Activated B cell treated with CpG ODN at 0.5 μM for 24 hours (primary cell): ENCODE results near the gene DAPK2. TPM values are rescaled to one million over a fixed set of nuclear protein-coding genes. Genes with fewer than 3 reads are reported as not detected.

ENCODE experiments used
- ATAC-seq: fragments of 200-7000 bp; cut with Tn5 transposase; one replicate; pipeline ENCODE4 v1.10.0; 2021; ENCODE audit warnings: low read depth, mild to moderate bottlenecking, moderate library complexity
- CTCF ChIA-PET: fragments of 350-600 bp; sonication (Branson Sonifier 250); formaldehyde crosslinking; loops from one replicate; lab custom pipeline; 2021; ENCODE audit warnings: antibody characterized with exemption; lab: Charles Lee
- POLR2A ChIA-PET: fragments of 350-600 bp; sonication (Branson Sonifier 250); formaldehyde crosslinking; loops from one replicate; lab custom pipeline; 2021; ENCODE audit warnings: antibody characterized with exemption; lab: Charles Lee
- DNase-seq: peaks from one replicate; pipeline ENCODE4 v3.0.0; 2022
- H3K27ac Mint-ChIP-seq: one replicate; pipeline ENCODE4 v1.8.0; 2020; ENCODE audit warnings: mixed read lengths
- H3K27me3 Mint-ChIP-seq: one replicate; pipeline ENCODE4 v1.8.0; 2021; ENCODE audit warnings: mixed read lengths
- H3K36me3 Mint-ChIP-seq: one replicate; pipeline ENCODE4 v1.8.0; 2021; ENCODE audit warnings: low read depth, mixed read lengths
- H3K4me1 Mint-ChIP-seq: one replicate; pipeline ENCODE4 v1.8.0; 2021; ENCODE audit warnings: mixed read lengths
- H3K4me3 Mint-ChIP-seq: one replicate; pipeline ENCODE4 v1.8.0; 2020; ENCODE audit warnings: mild to moderate bottlenecking, mixed read lengths
- H3K9me3 Mint-ChIP-seq: one replicate; pipeline ENCODE4 v1.8.0; 2020; ENCODE audit warnings: mixed read lengths
- intact Hi-C: fragments of 100-400 bp; cut with micrococcal nuclease; formaldehyde crosslinking; loops from one replicate; pipeline ENCODE4 v1.15.1; 2024
- total RNA-seq: library from RNA; stranded (reverse); gene quantifications from 2 replicates; pipeline ENCODE4 v1.2.3, GENCODE V29; 2022
- TF ChIP-seq, protein P1 (sequence below): fragments of 200-600 bp; IDR thresholded peaks from one replicate; pipeline ENCODE4 v1.8.0; 2022; ENCODE audit warnings: antibody characterized with exemption, mild to moderate bottlenecking

DAPK2 gene
- total RNA-seq, 1 donor from 2014 or later: 4.3 TPM

DNA sequence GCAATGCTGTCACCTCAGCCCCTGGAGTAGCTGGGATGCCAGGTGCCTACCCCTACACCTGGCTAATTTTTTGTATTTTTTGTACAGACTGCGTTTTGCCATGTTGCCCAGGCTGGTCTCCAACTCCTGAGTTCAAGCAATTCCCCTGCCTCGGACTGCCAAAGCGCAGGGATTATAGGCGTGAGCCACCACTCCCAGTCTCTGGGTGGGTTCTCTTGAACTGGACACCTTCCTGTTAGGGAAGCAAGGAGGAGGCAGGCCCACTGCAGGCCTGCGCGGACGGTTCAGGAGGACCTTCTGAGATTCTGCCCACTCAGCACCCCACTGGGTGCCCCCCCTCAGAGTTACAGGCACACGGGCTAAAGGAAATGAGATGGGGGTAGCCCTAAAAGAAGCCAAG, 138.8 kb downstream of the DAPK2 start:
- intact Hi-C loops: no loop called here
- no peak overlapping the region for H3K27ac Mint-ChIP-seq
- peaks cover 26% of the 10 kb centered on the region for H3K4me1 Mint-ChIP-seq
- POLR2A ChIA-PET: interaction anchor here (0.8 kb wide), 1 partner anchor 25 kb away, joined by 6 read pairs; no protein-coding TSS in a partner anchor
- ATAC-seq (no peak), DNase-seq (no peak)
- TF ChIP-seq, protein P1, sequence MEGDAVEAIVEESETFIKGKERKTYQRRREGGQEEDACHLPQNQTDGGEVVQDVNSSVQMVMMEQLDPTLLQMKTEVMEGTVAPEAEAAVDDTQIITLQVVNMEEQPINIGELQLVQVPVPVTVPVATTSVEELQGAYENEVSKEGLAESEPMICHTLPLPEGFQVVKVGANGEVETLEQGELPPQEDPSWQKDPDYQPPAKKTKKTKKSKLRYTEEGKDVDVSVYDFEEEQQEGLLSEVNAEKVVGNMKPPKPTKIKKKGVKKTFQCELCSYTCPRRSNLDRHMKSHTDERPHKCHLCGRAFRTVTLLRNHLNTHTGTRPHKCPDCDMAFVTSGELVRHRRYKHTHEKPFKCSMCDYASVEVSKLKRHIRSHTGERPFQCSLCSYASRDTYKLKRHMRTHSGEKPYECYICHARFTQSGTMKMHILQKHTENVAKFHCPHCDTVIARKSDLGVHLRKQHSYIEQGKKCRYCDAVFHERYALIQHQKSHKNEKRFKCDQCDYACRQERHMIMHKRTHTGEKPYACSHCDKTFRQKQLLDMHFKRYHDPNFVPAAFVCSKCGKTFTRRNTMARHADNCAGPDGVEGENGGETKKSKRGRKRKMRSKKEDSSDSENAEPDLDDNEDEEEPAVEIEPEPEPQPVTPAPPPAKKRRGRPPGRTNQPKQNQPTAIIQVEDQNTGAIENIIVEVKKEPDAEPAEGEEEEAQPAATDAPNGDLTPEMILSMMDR: no peak
- no peak overlapping the region for H3K4me3 Mint-ChIP-seq
- H3K36me3 Mint-ChIP-seq: no peaks in the 10 kb centered on the region
- H3K9me3 Mint-ChIP-seq: no peaks in the 10 kb centered on the region
- H3K27me3 Mint-ChIP-seq: no peaks in the 10 kb centered on the region
- CTCF ChIA-PET: no interaction called here

DNA sequence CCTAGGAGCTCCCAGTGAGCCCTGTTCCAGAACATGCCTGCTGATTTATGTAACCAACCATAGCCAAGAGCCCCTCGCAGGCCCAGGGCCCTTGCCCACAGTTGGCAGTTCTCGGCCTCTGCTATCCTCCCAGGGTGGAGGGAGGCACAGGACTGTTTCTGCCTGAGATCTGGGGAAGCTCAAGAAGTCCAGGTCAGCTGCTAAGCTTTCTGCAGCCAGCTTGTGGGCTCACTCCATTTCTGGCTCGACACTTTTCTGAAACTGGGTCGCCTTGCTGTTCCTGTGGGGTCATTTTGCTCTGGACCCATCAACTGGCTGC, 140.1 kb downstream of the DAPK2 start:
- ChIA-PET POLR2A (interaction anchor here (1.1 kb wide), 1 partner anchor 72 kb away, joined by 3 read pairs; the partner anchor contains the start of gene HERC1), CTCF (no interaction called here)
- Mint-ChIP-seq H3K9me3 (no peaks in the 10 kb centered on the region), H3K27me3 (no peaks in the 10 kb centered on the region), H3K4me3 (no peak overlapping the region), H3K4me1 (peaks cover 38% of the 10 kb centered on the region), H3K27ac (peak overlapping the region; percentile 46), H3K36me3 (no peaks in the 10 kb centered on the region)
- DNase-seq: no peak
- no peak for ATAC-seq
- intact Hi-C loops: no loop called here
- TF ChIP-seq, protein P1: no peak

DNA sequence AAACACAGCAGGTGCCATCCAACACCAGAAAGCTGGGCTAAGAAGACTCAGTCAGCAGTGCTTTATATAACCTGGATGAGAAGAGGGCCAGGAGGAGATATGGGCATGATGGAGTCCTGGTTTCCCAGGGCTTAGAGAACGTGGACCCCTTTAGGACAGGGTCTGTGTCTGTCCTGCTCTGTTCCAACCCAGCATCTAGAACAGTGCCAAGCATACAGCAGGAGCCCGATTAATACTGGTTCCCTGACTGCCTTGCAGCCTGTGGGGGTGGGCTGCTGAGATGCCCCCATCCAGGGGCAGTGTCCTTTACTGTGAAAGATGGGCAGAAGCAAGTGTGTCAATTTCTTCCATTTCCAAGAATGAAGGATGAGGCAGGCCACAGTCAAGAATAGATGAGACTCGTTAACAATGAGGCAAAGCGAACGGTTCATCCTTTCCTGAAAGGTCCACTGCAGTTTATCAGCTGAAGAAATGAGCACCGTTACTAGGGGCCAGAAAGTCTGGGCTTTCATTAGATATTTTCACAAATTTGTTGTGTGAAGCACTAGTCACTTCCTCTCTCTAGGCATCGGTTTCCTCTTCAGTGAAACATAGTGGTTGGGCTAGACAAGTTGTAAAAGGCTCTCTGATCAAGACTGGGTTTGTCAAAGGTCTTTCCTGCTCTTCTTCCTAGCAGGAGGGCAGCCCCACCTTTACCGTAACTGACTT, 140.6 kb downstream of the DAPK2 start:
- H3K27me3 Mint-ChIP-seq: no peaks in the 10 kb centered on the region
- no peak for DNase-seq
- peak; percentile 47 for ATAC-seq
- ChIA-PET CTCF (no interaction called here), POLR2A (interaction anchor here (1.1 kb wide), 1 partner anchor 72 kb away, joined by 3 read pairs; the partner anchor contains the start of gene HERC1)
- intact Hi-C loops: no loop called here
- no peak overlapping the region for H3K4me3 Mint-ChIP-seq
- H3K36me3 Mint-ChIP-seq: no peaks in the 10 kb centered on the region
- H3K27ac Mint-ChIP-seq: peak overlapping the region; percentile 46
- TF ChIP-seq, protein P1: no peak
- no peaks in the 10 kb centered on the region for H3K9me3 Mint-ChIP-seq
- H3K4me1 Mint-ChIP-seq: peaks cover 40% of the 10 kb centered on the region

DNA sequence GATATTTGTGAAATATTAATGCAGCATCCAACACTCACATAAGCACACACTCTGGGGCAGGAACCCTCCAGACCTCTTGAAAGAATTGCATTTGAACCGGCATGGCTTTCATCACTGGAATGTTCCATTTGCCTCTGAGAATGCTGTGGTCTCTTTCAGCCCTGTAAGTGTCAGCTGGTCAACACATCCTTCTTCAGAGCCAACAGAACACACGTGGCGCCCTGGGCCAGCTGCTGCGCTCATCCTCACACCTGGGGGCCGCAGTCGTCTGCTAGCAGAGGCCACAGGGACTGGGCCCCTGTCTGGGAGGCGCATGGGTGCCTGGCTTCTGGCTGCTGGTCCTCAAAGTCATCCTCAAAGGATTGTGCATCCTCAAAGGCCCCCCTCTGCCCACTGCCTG, 141.2 kb downstream of the DAPK2 start:
- H3K4me1 Mint-ChIP-seq: peaks cover 43% of the 10 kb centered on the region
- H3K4me3 Mint-ChIP-seq: no peak overlapping the region
- intact Hi-C loops: no loop called here
- CTCF ChIA-PET: interaction anchor here (1.2 to 2.1 kb wide), 3 partner anchors 13 to 153 kb away, joined by 3 to 5 read pairs (median 3); no protein-coding TSS in a partner anchor
- POLR2A ChIA-PET: no interaction called here
- H3K27me3 Mint-ChIP-seq: no peaks in the 10 kb centered on the region
- no peak overlapping the region for H3K27ac Mint-ChIP-seq
- H3K36me3 Mint-ChIP-seq: no peaks in the 10 kb centered on the region
- TF ChIP-seq, protein P1: no peak
- no peak for DNase-seq
- no peak for ATAC-seq
- H3K9me3 Mint-ChIP-seq: no peaks in the 10 kb centered on the region

DNA sequence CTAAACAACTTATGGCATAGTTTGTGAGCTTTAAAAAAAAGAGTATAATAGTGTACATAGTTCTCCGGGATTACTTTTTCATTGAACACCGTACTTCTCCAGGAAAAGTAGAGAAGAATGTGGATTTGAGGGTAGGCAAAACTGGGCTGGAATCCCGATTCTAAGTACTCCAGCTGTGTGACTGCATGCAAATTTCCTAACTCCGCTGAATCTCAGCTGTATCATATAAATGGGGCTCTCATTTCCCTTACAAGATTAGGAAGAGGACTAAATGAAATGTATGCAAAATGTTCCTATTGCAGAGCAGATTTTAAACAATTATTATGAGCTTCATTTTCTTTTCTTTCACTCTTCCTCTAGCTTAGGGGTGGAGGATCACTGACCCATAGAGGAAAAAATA, 142.2 kb downstream of the DAPK2 start:
- Mint-ChIP-seq H3K4me1 (peaks cover 48% of the 10 kb centered on the region), H3K27ac (no peak overlapping the region), H3K27me3 (no peaks in the 10 kb centered on the region), H3K36me3 (no peaks in the 10 kb centered on the region), H3K9me3 (no peaks in the 10 kb centered on the region), H3K4me3 (no peak overlapping the region)
- ChIA-PET POLR2A (no interaction called here), CTCF (interaction anchor here (1.0 to 2.1 kb wide), 6 partner anchors 12 to 164 kb away, joined by 3 to 5 read pairs (median 3); no protein-coding TSS in a partner anchor)
- DNase-seq: no peak
- intact Hi-C loops: no loop called here
- ATAC-seq: no peak
- TF ChIP-seq, protein P1: no peak
